Liver (tissue), 9 donors: ENCODE results near the gene PAAF1. TPM values are rescaled to one million over a fixed set of nuclear protein-coding genes. Genes with fewer than 3 reads are reported as not detected.

Source experiments
- DNase-seq: peaks from one replicate; pipeline ENCODE4 v3.0.0-alpha.2; 2017; ENCODE audit warnings: low spot score
- H3K27ac ChIP-seq, 2 donors: one replicate each; pipeline ENCODE4 v1.7.0; 2013; ENCODE audit warnings: inconsistent platforms in 2 of 2, low read length in 2 of 2, control low read depth in 1 of 2, low read depth in 1 of 2, mild to moderate bottlenecking in 1 of 2
- H3K27me3 ChIP-seq, 4 donors: one replicate each; pipeline versions ENCODE4 v1.6.1 to v1.7.0; 2013; ENCODE audit warnings: low read length in 3 of 4, inconsistent platforms in 1 of 4, mild to moderate bottlenecking in 1 of 4, moderate library complexity in 1 of 4; ENCODE audit not compliant: control insufficient read depth in 4 of 4, insufficient read depth in 4 of 4
- H3K36me3 ChIP-seq, 4 donors: one replicate each; pipeline versions ENCODE4 v1.6.1 to v1.7.0; 2013; ENCODE audit warnings: low read length in 3 of 4, mild to moderate bottlenecking in 3 of 4, low read depth in 1 of 4, moderate library complexity in 1 of 4; ENCODE audit not compliant: control insufficient read depth in 4 of 4, insufficient read depth in 3 of 4
- H3K4me1 ChIP-seq, 4 donors: one replicate each; pipeline versions ENCODE4 v1.6.1 to v1.7.0; 2013; ENCODE audit warnings: low read length in 3 of 4, mild to moderate bottlenecking in 3 of 4, moderate library complexity in 1 of 4; ENCODE audit not compliant: control insufficient read depth in 4 of 4, insufficient read depth in 4 of 4
- H3K4me3 ChIP-seq, 3 donors: one replicate each; pipeline versions ENCODE4 v1.6.1 to v1.7.0; 2013; ENCODE audit warnings: low read length in 3 of 3, control low read depth in 1 of 3, low read depth in 1 of 3, mild to moderate bottlenecking in 1 of 3
- H3K9ac ChIP-seq, 2 donors: one replicate each; pipeline ENCODE4 v1.7.0; 2013; ENCODE audit warnings: low read length in 2 of 2, mild to moderate bottlenecking in 2 of 2, moderate library complexity in 2 of 2, control low read depth in 1 of 2, low read depth in 1 of 2
- H3K9me3 ChIP-seq, 4 donors: one replicate each; pipeline versions ENCODE4 v1.6.1 to v1.7.0; 2013; ENCODE audit warnings: low read length in 3 of 4; ENCODE audit not compliant: control insufficient read depth in 4 of 4
- CTCF ChIP-seq: fragments of 150-350 bp; IDR thresholded peaks from 2 replicates; pipeline ENCODE4 v1.5.1; 2017; ENCODE audit warnings: improper control_type of control experiment, low read depth, low read length; ENCODE audit not compliant: missing input control
- EGR1 ChIP-seq, 2 donors: IDR thresholded peaks; 2 replicates each; pipeline ENCODE4 v1.6.1; 2016 to 2018; ENCODE audit warnings: antibody characterized with exemption in 2 of 2, low read depth in 2 of 2
- FOXA1 ChIP-seq: IDR thresholded peaks from 2 replicates; pipeline ENCODE4 v1.6.1; 2016; ENCODE audit warnings: antibody characterized with exemption
- FOXA2 ChIP-seq: IDR thresholded peaks from 2 replicates; pipeline ENCODE4 v1.6.1; 2016; ENCODE audit warnings: antibody characterized with exemption
- GABPA ChIP-seq, 2 donors: IDR thresholded peaks in 1 of 2; conservative IDR thresholded peaks in 1 of 2; 2 replicates each; pipeline ENCODE4 v1.6.1; 2016; ENCODE audit warnings: antibody characterized with exemption in 2 of 2, mild to moderate bottlenecking in 1 of 2, moderate library complexity in 1 of 2
- HNF4A ChIP-seq, 2 donors: conservative IDR thresholded peaks; 2 replicates each; pipeline ENCODE4 v1.6.1; 2016; ENCODE audit warnings: antibody characterized with exemption in 2 of 2, mild to moderate bottlenecking in 2 of 2
- HNF4G ChIP-seq: IDR thresholded peaks from 2 replicates; pipeline ENCODE4 v1.6.1; 2016; ENCODE audit warnings: antibody characterized with exemption
- JUND ChIP-seq, 2 donors: IDR thresholded peaks; 2 replicates each; pipeline ENCODE4 v1.6.1; 2016; ENCODE audit warnings: antibody characterized with exemption in 2 of 2
- MAX ChIP-seq: IDR thresholded peaks from 2 replicates; pipeline ENCODE4 v1.6.1; 2016; ENCODE audit warnings: antibody characterized with exemption
- NR2F2 ChIP-seq: IDR thresholded peaks from 2 replicates; pipeline ENCODE4 v1.6.1; 2016; ENCODE audit warnings: antibody characterized with exemption
- REST ChIP-seq: IDR thresholded peaks from 2 replicates; pipeline ENCODE4 v1.6.1; 2016; ENCODE audit warnings: antibody characterized with exemption, mild to moderate bottlenecking
- RXRA ChIP-seq, 2 donors: IDR thresholded peaks; 2 replicates each; pipeline ENCODE4 v1.6.1; 2017 to 2018; ENCODE audit warnings: antibody characterized with exemption in 2 of 2, mild to moderate bottlenecking in 1 of 2
- SP1 ChIP-seq: IDR thresholded peaks from 2 replicates; pipeline ENCODE4 v1.6.1; 2018; ENCODE audit warnings: antibody characterized with exemption, mild to moderate bottlenecking
- TAF1 ChIP-seq: conservative IDR thresholded peaks from 2 replicates; pipeline ENCODE4 v1.6.1; 2016; ENCODE audit warnings: antibody characterized with exemption, mild to moderate bottlenecking
- YY1 ChIP-seq: IDR thresholded peaks from 2 replicates; pipeline ENCODE4 v1.6.1; 2016; ENCODE audit warnings: antibody characterized with exemption, mild to moderate bottlenecking
- ZBTB33 ChIP-seq: IDR thresholded peaks from 2 replicates; pipeline ENCODE4 v1.6.1; 2016; ENCODE audit warnings: antibody characterized with exemption
- WGBS: extraction: QIAGEN DNeasy Blood & Tissue Kit; methylation state at CpG from one replicate; pipeline ENCODE4 v1.1.7; 2013; 5-methylcytosine and 5-hydroxymethylcytosine counted together
- polyA plus RNA-seq, 2 donors: library from polyadenylated mRNA; stranded (reverse) in 1 of 2; unstranded in 1 of 2; fragments of 200-250 nt in 1 of 2; fragments of >200 nt in 1 of 2; fragmentation: Nextera tagmentation in 1 of 2; extraction: Ambion mirVana in 1 of 2; gene quantifications; one replicate each; pipeline versions ENCODE4 v1.2.1 to v1.2.3, GENCODE V29; 2013 to 2015
- total RNA-seq, 2 donors: library from RNA; depleted of rRNA; stranded (reverse); fragments of >200 nt; gene quantifications; one replicate each; pipeline ENCODE4 v1.2.3, GENCODE V29; 2014
- TF ChIP-seq, protein P1 (sequence below): IDR thresholded peaks from 2 replicates; pipeline ENCODE4 v1.6.1; 2016; ENCODE audit warnings: antibody characterized with exemption
- donor health status: healthy.
- donor health status: healthy.
- donor health status: healthy.
- donor health status: healthy.
- donor health status: healthy.

PAAF1 gene
- total and polyA plus RNA-seq, 4 donors = 5.3 to 10.4 (median 8.3) TPM

DNA sequence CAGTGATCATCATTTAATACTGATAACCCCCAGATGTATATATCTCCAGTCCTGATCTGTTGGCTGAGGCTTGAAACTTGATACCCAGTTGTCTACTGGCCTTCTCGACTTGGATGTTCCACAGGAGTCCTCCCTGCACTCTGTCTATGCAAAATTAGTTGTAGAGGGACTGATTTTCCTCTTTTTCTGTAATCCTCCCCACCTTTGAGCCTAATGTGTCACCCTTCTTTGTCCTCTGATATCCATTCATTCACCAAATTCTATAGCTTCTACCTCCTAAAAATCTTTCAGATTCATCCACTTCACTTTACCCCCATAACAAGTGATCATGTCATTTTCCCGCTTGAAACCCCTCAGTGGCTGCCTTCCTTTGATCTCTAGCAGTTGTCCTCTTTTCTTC, 16.6 kb upstream of the PAAF1 start:
- Histone ChIP-seq H3K9me3 (no peaks in the 10 kb centered on the region), H3K4me1 (no peaks in the 10 kb centered on the region), H3K9ac (no peak overlapping the region), H3K27me3 (no peaks in the 10 kb centered on the region), H3K27ac (no peak overlapping the region), H3K4me3 (no peak overlapping the region), H3K36me3 (peaks cover 2 to 15% (median 9%) of the 10 kb centered on the region in 4 donors)
- no peak for DNase-seq
- TF ChIP-seq ZBTB33 (no peak), NR2F2 (no peak), TAF1 (no peak), FOXA2 (no peak), RXRA (IDR thresholded peaks at IDR 0.05) (no peak), YY1 (no peak), REST (no peak), MAX (no peak), GABPA (IDR thresholded peaks at IDR 0.05 in 1 of 2, conservative IDR thresholded peaks at IDR 0.05 in 1 of 2) (no peak), CTCF (no peak), HNF4G (no peak)
- TF ChIP-seq, protein P1, sequence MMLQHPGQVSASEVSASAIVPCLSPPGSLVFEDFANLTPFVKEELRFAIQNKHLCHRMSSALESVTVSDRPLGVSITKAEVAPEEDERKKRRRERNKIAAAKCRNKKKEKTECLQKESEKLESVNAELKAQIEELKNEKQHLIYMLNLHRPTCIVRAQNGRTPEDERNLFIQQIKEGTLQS = no peak
- WGBS = 77% methylated on average over 2 of the region's 2 CpGs

GRCh38 chr11:73862986-73863385, 13.8 kb upstream of the PAAF1 start:
- Histone ChIP-seq H3K9ac (no peak overlapping the region), H3K4me1 (no peaks in the 10 kb centered on the region), H3K9me3 (no peaks in the 10 kb centered on the region), H3K36me3 (peaks cover 2 to 15% (median 9%) of the 10 kb centered on the region in 4 donors), H3K4me3 (no peak overlapping the region), H3K27ac (no peak overlapping the region), H3K27me3 (no peaks in the 10 kb centered on the region)
- DNase-seq = no peak
- 86% methylated on average over 4 of the region's 4 CpGs for WGBS
- TF ChIP-seq CTCF (no peak), YY1 (no peak), GABPA (IDR thresholded peaks at IDR 0.05 in 1 of 2, conservative IDR thresholded peaks at IDR 0.05 in 1 of 2) (no peak), FOXA1 (no peak), HNF4A (conservative IDR thresholded peaks at IDR 0.05) (no peak), SP1 (no peak), FOXA2 (no peak), REST (no peak), RXRA (IDR thresholded peaks at IDR 0.05) (no peak), JUND (IDR thresholded peaks at IDR 0.05) (no peak), EGR1 (IDR thresholded peaks at IDR 0.05; ENCODE audit: low read depth in 2 of 2) (no peak), NR2F2 (no peak), HNF4G (no peak)
